IPS DF 6.9 (cell line): ENCODE data around the gene RASGRF2.
"Not testable (repeated sequence)": the region's sequence is repeated elsewhere in the genome, so short reads cannot be mapped to it uniquely, and the experiment has no call there.

Source experiments
- DNase-seq: peaks from one replicate; pipeline ENCODE4 v3.0.0-alpha.2; 2013; ENCODE audit warnings: low read depth, low spot score
- H3K27ac ChIP-seq: one replicate; pipeline ENCODE4 v1.5.1; 2013; ENCODE audit warnings: low read length, control low read depth
- H3K27me3 ChIP-seq: 2 replicates; pipeline ENCODE4 v1.6.1; 2013; ENCODE audit warnings: mild to moderate bottlenecking, low read length; ENCODE audit not compliant: control insufficient read depth, insufficient read depth
- H3K36me3 ChIP-seq: 2 replicates; pipeline ENCODE4 v1.6.1; 2013; ENCODE audit warnings: low read length; ENCODE audit not compliant: control insufficient read depth, insufficient read depth
- H3K4me1 ChIP-seq: 2 replicates; pipeline ENCODE4 v1.6.1; 2013; ENCODE audit warnings: low read length; ENCODE audit not compliant: control insufficient read depth, insufficient read depth
- H3K4me3 ChIP-seq: 2 replicates; pipeline ENCODE4 v1.5.1; 2013; ENCODE audit warnings: mild to moderate bottlenecking, low read length
- H3K9me3 ChIP-seq: 2 replicates; pipeline ENCODE4 v1.6.1; 2013; ENCODE audit warnings: low read length, inconsistent platforms; ENCODE audit not compliant: control insufficient read depth, insufficient read depth
- WGBS: extraction: QIAGEN DNeasy Blood & Tissue Kit; methylation state at CpG from one replicate; pipeline ENCODE4 v1.1.7; 2013; ENCODE audit warnings: mixed read lengths, missing lambda C conversion rate; ENCODE audit not compliant: insufficient read length, insufficient coverage; 5-methylcytosine and 5-hydroxymethylcytosine counted together

Gene RASGRF2

GRCh38 chr5:81124689-81125088 lies 164.5 kb downstream of the RASGRF2 start:
- not testable (repeated sequence) for H3K27ac ChIP-seq, DNase-seq, H3K9me3 ChIP-seq, H3K36me3 ChIP-seq, H3K27me3 ChIP-seq, H3K4me3 ChIP-seq, H3K4me1 ChIP-seq
- WGBS = no CpG with 5 or more reads among the region's 6 CpGs

DNA sequence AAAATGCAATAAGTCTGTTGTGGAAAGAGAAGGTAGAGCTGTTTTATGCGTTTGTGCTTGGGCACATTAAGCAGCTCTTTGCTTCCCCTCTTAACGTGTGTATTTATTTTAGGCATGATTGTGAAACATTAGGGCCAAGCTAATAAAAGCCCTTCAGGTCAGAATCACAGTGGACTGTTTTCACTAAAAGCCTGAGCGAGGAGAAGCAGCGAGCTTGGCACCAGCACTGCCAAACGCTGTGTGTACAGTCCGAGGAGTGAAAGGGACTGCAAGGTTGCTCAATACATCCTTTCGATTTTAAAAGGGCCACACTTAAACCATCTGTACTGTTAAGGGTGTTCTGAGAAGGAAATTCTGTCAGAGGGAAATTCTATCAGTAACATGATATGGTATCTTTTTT lies 165.8 kb downstream of the RASGRF2 start:
- H3K27me3 ChIP-seq = no peaks in the 10 kb centered on the region
- no peaks in the 10 kb centered on the region for H3K4me1 ChIP-seq
- WGBS = no CpG with 5 or more reads among the region's 7 CpGs
- no peaks in the 10 kb centered on the region for H3K36me3 ChIP-seq
- no peak overlapping the region for H3K4me3 ChIP-seq
- no peak for DNase-seq
- no peak overlapping the region for H3K27ac ChIP-seq
- no peaks in the 10 kb centered on the region for H3K9me3 ChIP-seq

GRCh38 chr5:81128416-81128815 lies 168.3 kb downstream of the RASGRF2 start:
- no peaks in the 10 kb centered on the region for H3K4me1 ChIP-seq
- H3K4me3 ChIP-seq = no peak overlapping the region
- no peak overlapping the region for H3K27ac ChIP-seq
- DNase-seq = no peak
- H3K36me3 ChIP-seq = no peaks in the 10 kb centered on the region
- no peaks in the 10 kb centered on the region for H3K9me3 ChIP-seq
- WGBS = no CpG with 5 or more reads among the region's 7 CpGs
- H3K27me3 ChIP-seq = no peaks in the 10 kb centered on the region

GRCh38 chr5:81132381-81132780 lies 172.2 kb downstream of the RASGRF2 start:
- Histone ChIP-seq H3K27ac (no peak overlapping the region), H3K9me3 (no peaks in the 10 kb centered on the region), H3K4me3 (no peak overlapping the region), H3K36me3 (no peaks in the 10 kb centered on the region), H3K27me3 (no peaks in the 10 kb centered on the region), H3K4me1 (no peaks in the 10 kb centered on the region)
- DNase-seq = no peak
- WGBS = no CpG with 5 or more reads among the region's 1 CpG

GRCh38 chr5:81134066-81134465 lies 173.9 kb downstream of the RASGRF2 start:
- H3K27me3 ChIP-seq = no peaks in the 10 kb centered on the region
- H3K27ac ChIP-seq = no peak overlapping the region
- H3K9me3 ChIP-seq = no peaks in the 10 kb centered on the region
- H3K36me3 ChIP-seq = no peaks in the 10 kb centered on the region
- DNase-seq = no peak
- WGBS = no CpG with 5 or more reads among the region's 2 CpGs
- H3K4me3 ChIP-seq = no peak overlapping the region
- no peaks in the 10 kb centered on the region for H3K4me1 ChIP-seq

- no peak for DNase-seq
- no peaks in the 10 kb centered on the region for H3K4me1 ChIP-seq
- H3K4me3 ChIP-seq = no peak overlapping the region
- H3K27ac ChIP-seq = no peak overlapping the region
- no peaks in the 10 kb centered on the region for H3K36me3 ChIP-seq
- H3K27me3 ChIP-seq = no peaks in the 10 kb centered on the region
- no peaks in the 10 kb centered on the region for H3K9me3 ChIP-seq
Observed at GRCh38 chr5:81134566-81134965, 174.4 kb downstream of the RASGRF2 start.

DNA sequence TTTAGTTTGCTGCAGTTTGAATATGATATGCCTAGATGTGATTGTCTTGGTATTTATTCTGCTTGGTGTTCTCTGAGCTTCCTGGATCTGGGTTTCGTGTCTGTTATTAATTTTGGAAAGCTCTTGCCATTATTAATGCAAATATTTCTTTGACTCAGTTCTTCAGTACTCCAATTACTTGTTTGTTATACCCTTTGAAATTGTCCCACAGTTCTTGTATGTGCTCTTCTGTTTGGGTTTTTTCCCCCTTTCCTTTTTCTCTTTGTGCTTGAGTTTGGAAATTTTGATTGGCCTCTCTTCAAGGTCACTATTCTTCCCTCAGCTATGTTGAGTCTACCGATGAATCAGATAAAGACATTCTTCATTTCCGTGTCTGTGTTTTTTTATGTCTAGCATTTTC lies 176.4 kb downstream of the RASGRF2 start:
- H3K4me3 ChIP-seq = no peak overlapping the region
- DNase-seq = no peak
- no peak overlapping the region for H3K27ac ChIP-seq
- no peaks in the 10 kb centered on the region for H3K4me1 ChIP-seq
- no peaks in the 10 kb centered on the region for H3K9me3 ChIP-seq
- H3K36me3 ChIP-seq = no peaks in the 10 kb centered on the region
- no peaks in the 10 kb centered on the region for H3K27me3 ChIP-seq
- no CpG with 5 or more reads among the region's 3 CpGs for WGBS

DNA sequence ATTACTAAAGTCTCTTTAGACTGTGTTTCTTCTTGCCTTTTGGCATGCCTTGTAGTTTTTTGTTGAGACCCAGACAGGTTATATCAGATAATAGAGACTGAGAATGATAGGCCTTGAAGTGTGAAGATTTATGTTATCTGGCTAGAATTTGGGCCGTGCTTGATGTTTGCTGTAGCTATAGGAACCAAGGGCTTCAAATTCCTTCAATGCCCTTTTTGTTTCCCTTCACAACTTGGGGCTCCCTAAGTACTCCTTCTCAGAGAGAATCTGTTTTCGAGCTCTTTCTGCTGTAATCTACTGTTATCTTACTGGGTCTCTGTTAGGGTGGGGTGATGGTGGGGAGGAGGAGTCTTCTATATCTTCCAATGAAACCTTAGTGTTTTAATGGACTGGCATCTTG lies 177.7 kb downstream of the RASGRF2 start:
- no CpG with 5 or more reads among the region's 2 CpGs for WGBS
- Histone ChIP-seq H3K27ac (no peak overlapping the region), H3K9me3 (no peaks in the 10 kb centered on the region), H3K4me3 (no peak overlapping the region), H3K4me1 (no peaks in the 10 kb centered on the region), H3K36me3 (no peaks in the 10 kb centered on the region), H3K27me3 (no peaks in the 10 kb centered on the region)
- DNase-seq = no peak

DNA sequence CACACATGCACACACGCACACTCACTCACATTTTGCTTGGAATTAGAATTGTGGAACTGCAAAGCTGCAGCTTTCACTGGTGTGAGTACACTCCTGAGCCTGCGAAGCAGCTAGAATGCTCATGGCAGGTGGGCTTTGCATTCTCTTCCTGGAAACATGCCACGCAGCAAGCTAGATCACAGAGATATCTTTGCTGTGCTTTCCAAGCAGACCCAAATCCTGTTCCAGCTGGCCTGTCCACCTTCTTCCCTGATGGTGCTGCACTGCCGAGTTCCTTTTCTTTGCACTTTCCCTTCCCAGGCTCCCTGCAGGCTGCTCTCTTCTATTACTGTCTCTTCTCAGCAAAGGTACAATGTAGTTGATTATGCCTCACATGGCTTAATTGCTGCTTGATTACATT lies 180.3 kb downstream of the RASGRF2 start:
- no CpG with 5 or more reads among the region's 4 CpGs for WGBS
- H3K4me3 ChIP-seq = no peak overlapping the region
- no peak overlapping the region for H3K27ac ChIP-seq
- H3K4me1 ChIP-seq = no peaks in the 10 kb centered on the region
- H3K27me3 ChIP-seq = no peaks in the 10 kb centered on the region
- H3K36me3 ChIP-seq = no peaks in the 10 kb centered on the region
- no peak for DNase-seq
- no peaks in the 10 kb centered on the region for H3K9me3 ChIP-seq

DNA sequence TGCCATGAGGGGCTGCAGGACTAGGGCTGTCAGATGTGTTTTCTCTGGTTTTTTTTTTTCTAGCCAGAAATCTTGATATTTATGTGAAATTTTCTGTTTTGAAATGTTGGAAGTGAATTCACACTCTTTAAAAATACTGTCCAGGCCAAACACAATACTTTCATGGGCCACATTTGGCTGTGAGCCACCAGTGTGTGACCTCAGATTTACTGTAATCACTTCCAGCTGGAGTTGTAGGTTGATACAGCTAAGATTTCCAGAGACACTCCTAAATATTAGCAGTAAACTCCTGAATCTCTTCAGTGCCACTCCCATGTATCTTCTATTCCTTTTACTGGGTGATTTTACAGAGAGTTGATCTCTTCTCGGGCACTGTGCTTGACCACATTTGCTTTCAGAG lies 180.8 kb downstream of the RASGRF2 start:
- Histone ChIP-seq H3K4me1 (no peaks in the 10 kb centered on the region), H3K27me3 (no peaks in the 10 kb centered on the region), H3K4me3 (no peak overlapping the region), H3K36me3 (no peaks in the 10 kb centered on the region), H3K27ac (no peak overlapping the region), H3K9me3 (no peaks in the 10 kb centered on the region)
- DNase-seq = no peak
- WGBS = no CpG with 5 or more reads among the region's 1 CpG

- no peak for DNase-seq
- Histone ChIP-seq H3K27ac (no peak overlapping the region), H3K36me3 (no peaks in the 10 kb centered on the region), H3K9me3 (no peaks in the 10 kb centered on the region), H3K4me1 (no peaks in the 10 kb centered on the region), H3K4me3 (no peak overlapping the region), H3K27me3 (no peaks in the 10 kb centered on the region)
- no CpG with 5 or more reads among the region's 3 CpGs for WGBS
Observed at GRCh38 chr5:81142108-81142507, 181.9 kb downstream of the RASGRF2 start.
